Brain microvascular endothelial cell (primary cell): Measurements from ENCODE around the gene CLSTN3.

ENCODE experiments used
- DNase-seq: peaks from one replicate; pipeline ENCODE4 v3.0.0-alpha.2; 2020
- H3K27ac ChIP-seq: fragments of 250-450 bp; sonication (Bioruptor Pico); 2 replicates; pipeline ENCODE4 v1.5.1; 2020; ENCODE audit warnings: mild to moderate bottlenecking, moderate library complexity
- H3K27me3 ChIP-seq: fragments of 250-450 bp; sonication (Bioruptor Pico); replicated peaks from 2 replicates; pipeline ENCODE4 v1.5.1; 2020; ENCODE audit warnings: mild to moderate bottlenecking
- H3K36me3 ChIP-seq: fragments of 250-450 bp; sonication (Bioruptor Pico); replicated peaks from 2 replicates; pipeline ENCODE4 v1.5.1; 2020; ENCODE audit warnings: mild to moderate bottlenecking
- H3K4me3 ChIP-seq: 2 replicates; pipeline ENCODE4 v1.5.1; 2011; ENCODE audit warnings: low read depth, mild to moderate bottlenecking, control low read depth, low read length, moderate library complexity
- CTCF ChIP-seq: IDR thresholded peaks from 2 replicates; pipeline ENCODE4 v1.5.1; 2011; ENCODE audit warnings: low read depth, mild to moderate bottlenecking, moderate library complexity, low read length, control low read depth, inconsistent platforms; ENCODE audit errors: missing control alignments
- in situ Hi-C: cut with HindIII; loops from 2 replicates; pipeline ENCODE4 v1.10.0; 2017; ENCODE audit warnings: low sequenced_read_pairs, low pct_ligation_motif_present

The CLSTN3 gene

GRCh38 chr12:7143564-7143963 lies 13.4 kb downstream of the CLSTN3 start:
- in situ Hi-C loops = no loop called here
- H3K27me3 ChIP-seq = no peaks in the 10 kb centered on the region
- no peak for DNase-seq
- H3K36me3 ChIP-seq = no peaks in the 10 kb centered on the region
- TF ChIP-seq CTCF = no peak
- no peak overlapping the region for H3K27ac ChIP-seq
- H3K4me3 ChIP-seq = no peak overlapping the region

GRCh38 chr12:7144414-7145120 lies 14.4 kb downstream of the CLSTN3 start:
- in situ Hi-C loops = no loop called here
- Histone ChIP-seq H3K4me3 (no peak overlapping the region), H3K27me3 (no peaks in the 10 kb centered on the region), H3K36me3 (no peaks in the 10 kb centered on the region), H3K27ac (no peak overlapping the region)
- no peak for DNase-seq
- TF ChIP-seq CTCF = peak; percentile 55

- Histone ChIP-seq H3K27me3 (no peaks in the 10 kb centered on the region), H3K36me3 (no peaks in the 10 kb centered on the region), H3K4me3 (no peak overlapping the region), H3K27ac (no peak overlapping the region)
- no peak for TF ChIP-seq CTCF
- in situ Hi-C loops = no loop called here
- no peak for DNase-seq
These were observed 15.5 kb downstream of the CLSTN3 start for GRCh38 chr12:7145671-7146070.

GRCh38 chr12:7146228-7146627 lies 16.1 kb downstream of the CLSTN3 start:
- no peak for DNase-seq
- no peak for TF ChIP-seq CTCF
- H3K36me3 ChIP-seq = no peaks in the 10 kb centered on the region

GRCh38 chr12:7146906-7147305 lies 16.7 kb downstream of the CLSTN3 start:
- H3K27ac ChIP-seq = no peak overlapping the region
- no peaks in the 10 kb centered on the region for H3K27me3 ChIP-seq
- H3K4me3 ChIP-seq = no peak overlapping the region
- H3K36me3 ChIP-seq = no peaks in the 10 kb centered on the region
- TF ChIP-seq CTCF = no peak
- in situ Hi-C loops = no loop called here
- DNase-seq = no peak

More at GRCh38 chr12:7146228-7146627, 16.1 kb downstream of the CLSTN3 start:
- Histone ChIP-seq H3K27me3 (no peaks in the 10 kb centered on the region), H3K4me3 (no peak overlapping the region), H3K27ac (no peak overlapping the region)
- in situ Hi-C loops = no loop called here

- no peak for DNase-seq
- no peak for TF ChIP-seq CTCF
- no peak overlapping the region for H3K27ac ChIP-seq
- no peak overlapping the region for H3K4me3 ChIP-seq
- no peaks in the 10 kb centered on the region for H3K27me3 ChIP-seq
- in situ Hi-C loops = no loop called here
- H3K36me3 ChIP-seq = no peaks in the 10 kb centered on the region
These were observed 20.2 kb downstream of the CLSTN3 start for GRCh38 chr12:7150356-7150755.
